K562 (cell line): Measurements from ENCODE around the gene EPHB6. TPM values are rescaled to one million over a fixed set of nuclear protein-coding genes. Genes with fewer than 3 reads are reported as not detected.

Source experiments
- ATAC-seq: fragments of 200-7000 bp; cut with Tn5 transposase; 3 replicates; pipeline ENCODE4 v1.9.1; 2020; ENCODE audit warnings: moderate library complexity
- BruUV-seq: library from RNA; stranded (reverse); fragments of 400-500 nt; replicated peaks from 2 replicates; lab custom pipeline; 2021; lab: Mats Ljungman, UMichigan
- CTCF ChIA-PET: fragments of 300-600 bp; formaldehyde crosslinking; extraction: SDS; loops from one replicate; lab custom pipeline; 2021; ENCODE audit warnings: low intra/inter-chr PET ratio; lab: Yijun Ruan, JAX
- POLR2A ChIA-PET: fragments of 300-600, 350-650 bp; sonication (Branson Sonifier 250); formaldehyde crosslinking; extraction: SDS; loops from one replicate; lab custom pipeline; 2021; ENCODE audit warnings: antibody characterized with exemption, inconsistent platforms; lab: Yijun Ruan, JAX
- DNase-seq, 4 experiments: peaks; one replicate each; pipeline versions ENCODE4 v3.0.0 to v3.0.0-alpha.2; 2011 to 2018; ENCODE audit warnings: low spot score in 3 of 4, mixed read lengths in 3 of 4; ENCODE audit errors: extremely low read depth in 1 of 4
- FAIRE-seq: peaks from 2 replicates; lab custom pipeline; 2011; peaks lifted over from hg19 to GRCh38; lab: Jason Lieb, UNC
- H2AFZ ChIP-seq: 2 replicates; pipeline ENCODE4 v1.6.0; 2011; ENCODE audit warnings: low read depth, low read length, control low read depth, inconsistent platforms
- H3K27ac ChIP-seq: fragments of 200-600 bp; 3 replicates; pipeline ENCODE4 v1.8.0; 2011; ENCODE audit warnings: low read depth, mild to moderate bottlenecking, control low read depth, inconsistent platforms, low read length, moderate library complexity, mixed read lengths; ENCODE audit errors: extremely low read depth
- H3K27me3 ChIP-seq, 2 experiments: fragments of 300-600 bp in 1 of 2; 2 replicates in 1 of 2; 3 replicates in 1 of 2; pipeline versions ENCODE4 v1.6.0 to v1.8.0; 2011; ENCODE audit warnings: inconsistent platforms in 2 of 2, low read length in 2 of 2, mild to moderate bottlenecking in 1 of 2, mixed read lengths in 1 of 2, moderate library complexity in 1 of 2; ENCODE audit not compliant: control insufficient read depth in 2 of 2, insufficient read depth in 2 of 2
- H3K36me3 ChIP-seq: fragments of 300-600 bp; 3 replicates; pipeline ENCODE4 v1.8.0; 2011; ENCODE audit warnings: mild to moderate bottlenecking, low read length, inconsistent platforms; ENCODE audit not compliant: control insufficient read depth, insufficient read depth
- H3K4me1 ChIP-seq, 2 experiments: fragments of 200-600 bp in 1 of 2; replicated peaks in 1 of 2; 2 replicates in 1 of 2; 3 replicates in 1 of 2; pipeline versions ENCODE4 v1.5.1 to v1.8.0; 2011; ENCODE audit warnings: inconsistent platforms in 2 of 2, low read length in 2 of 2, mild to moderate bottlenecking in 1 of 2, mixed read lengths in 1 of 2, moderate library complexity in 1 of 2; ENCODE audit not compliant: control insufficient read depth in 2 of 2, insufficient read depth in 2 of 2
- H3K4me2 ChIP-seq: 2 replicates; pipeline ENCODE4 v1.6.1; 2011; ENCODE audit warnings: low read length, control low read depth, inconsistent platforms, mixed read lengths; ENCODE audit not compliant: insufficient read depth
- H3K4me3 ChIP-seq: fragments of 200-600 bp; sonication (generic), shearing (Covaris generic); 2 replicates; pipeline ENCODE4 v1.5.1; 2016; ENCODE audit warnings: control low read depth, inconsistent platforms
- H3K79me2 ChIP-seq: fragments of 200-600 bp; 3 replicates; pipeline ENCODE4 v1.8.0; 2011; ENCODE audit warnings: low read length, inconsistent platforms; ENCODE audit not compliant: control insufficient read depth, insufficient read depth
- H3K9ac ChIP-seq, 2 experiments: 2 replicates each; pipeline versions ENCODE4 v1.6.0 to v1.6.1; 2011; ENCODE audit warnings: low read depth in 2 of 2, low read length in 2 of 2, control low read depth in 1 of 2, inconsistent platforms in 1 of 2, mild to moderate bottlenecking in 1 of 2, mixed read lengths in 1 of 2; ENCODE audit not compliant: insufficient read depth in 1 of 2
- H3K9me1 ChIP-seq: one replicate; pipeline ENCODE4 v1.6.0; 2011; ENCODE audit warnings: inconsistent platforms, mild to moderate bottlenecking, low read length, moderate library complexity; ENCODE audit not compliant: control insufficient read depth, insufficient read depth
- H3K9me3 ChIP-seq: replicated peaks from 2 replicates; pipeline ENCODE4 v1.5.1; 2011; ENCODE audit warnings: low read depth, low read length, inconsistent platforms; ENCODE audit not compliant: control insufficient read depth, insufficient read depth
- H4K20me1 ChIP-seq: replicated peaks from 2 replicates; pipeline ENCODE4 v1.6.1; 2011; ENCODE audit warnings: low read length, inconsistent platforms, mixed read lengths; ENCODE audit not compliant: control insufficient read depth, insufficient read depth
- EGR1 ChIP-seq: fragments of 450-650 bp; conservative IDR thresholded peaks from 2 replicates; pipeline ENCODE4 v1.6.1; 2017; ENCODE audit warnings: mild to moderate bottlenecking
- FOSL1 ChIP-seq: fragments of 200-800 bp; sonication (Bioruptor generic); conservative IDR thresholded peaks from 2 replicates; pipeline ENCODE4 v1.6.1; 2016; ENCODE audit warnings: missing genetic modification characterization, missing compliant biosample characterization
- IFI16 ChIP-seq: fragments of 250-450 bp; sonication (Bioruptor Pico); IDR thresholded peaks from 2 replicates; pipeline ENCODE4 v2.1.2; 2022; ENCODE audit warnings: mild to moderate bottlenecking, inconsistent platforms
- TAL1 ChIP-seq: fragments of 450-650 bp; IDR thresholded peaks from 2 replicates; pipeline ENCODE4 v1.6.1; 2016; ENCODE audit warnings: mild to moderate bottlenecking
- ZNF639 ChIP-seq, 2 experiments: fragments of 200-800 bp in 1 of 2; sonication (Bioruptor generic) in 1 of 2; sonication (generic) in 1 of 2; formaldehyde crosslinking in 1 of 2; IDR thresholded peaks in 1 of 2; conservative IDR thresholded peaks in 1 of 2; 2 replicates each; pipeline versions ENCODE4 v1.5.0 to v1.6.1; 2016 to 2020; ENCODE audit warnings: missing compliant biosample characterization in 1 of 2, missing genetic modification characterization in 1 of 2, missing genetic modification reagents in 1 of 2
- WGBS: fragments of 100-300 bp; shearing (Covaris generic); methylation state at CpG from one replicate; pipeline ENCODE4 v1.1.6; 2016; ENCODE audit warnings: low coverage, mixed read lengths; ENCODE audit not compliant: insufficient coverage; ENCODE audit errors: missing lambda C conversion rate; 5-methylcytosine and 5-hydroxymethylcytosine counted together
- in situ Hi-C: fragments of 300-500 bp; cut with MboI; formaldehyde crosslinking; loops from 4 replicates; pipeline ENCODE4 v1.15.0; 2018; ENCODE audit warnings: inconsistent platforms, mixed read lengths
- intact Hi-C: fragments of 100-400 bp; cut with micrococcal nuclease; formaldehyde crosslinking; loops from 2 replicates; pipeline ENCODE4 v1.14.2; 2022
- polyA plus RNA-seq, 8 experiments: library from polyadenylated mRNA; depleted of rRNA in 4 of 8; stranded (reverse) in 5 of 8; unstranded in 3 of 8; fragments of >200 nt; fragmentation: Nextera tagmentation in 2 of 8; fragmentation: Illumina TruSeq in 1 of 8; extraction: Ambion mirVana in 2 of 8; extraction: Trizol in 1 of 8; gene quantifications; 2 replicates each; pipeline versions ENCODE4 v1.2.1 to v1.2.3, GENCODE V29; 2011 to 2014; ENCODE audit warnings: inconsistent platforms in 1 of 8, missing spikeins in 1 of 8
- total RNA-seq, 7 experiments: library from RNA; depleted of rRNA in 6 of 7; stranded (reverse); fragments of >200 nt in 6 of 7; fragmentation: Illumina TruSeq in 2 of 7; extraction: Trizol in 2 of 7; gene quantifications; 2 replicates each; pipeline versions ENCODE4 v1.2.1 to v1.2.3, GENCODE V29; 2011 to 2021; ENCODE audit warnings: low replicate concordance in 1 of 7

EPHB6 gene
- total and polyA plus RNA-seq, 9 of the 15 experiments (the other 6 are each of a cell fraction or from before 2014, with no cell fraction given) = 1.4 to 123 (median 7.6) TPM

GRCh38 chr7:142859829-142860228 is 5.0 kb downstream of the EPHB6 start:
- Histone ChIP-seq H3K9me1 (no peaks in the 10 kb centered on the region), H4K20me1 (no peaks in the 10 kb centered on the region; the same call in 1 of the 2 replicates), H3K4me2 (no peak overlapping the region), H3K27ac (no peak overlapping the region), H3K4me3 (no peak overlapping the region), H3K27me3 (peaks cover 13 to 56% of the 10 kb centered on the region in 2 experiments; a peak in 4 of 5 replicates), H3K9me3 (no peaks in the 10 kb centered on the region), H3K4me1 (peaks cover 7 to 13% of the 10 kb centered on the region in 2 experiments; a peak in 4 of 5 replicates), H3K79me2 (no peaks in the 10 kb centered on the region), H3K9ac (no peak overlapping the region), H2AFZ (no peak overlapping the region), H3K36me3 (no peaks in the 10 kb centered on the region)
- intact Hi-C loops = no loop called here
- TF ChIP-seq TAL1 (no peak), IFI16 (CRISPR knock-in tag) (no peak), ZNF639 (CRISPR knock-in tag; conservative IDR thresholded peaks at IDR 0.05 in 1 of 2, IDR thresholded peaks at IDR 0.05 in 1 of 2) (no peak), EGR1 (no peak), FOSL1 (tag) (0 out of 2 replicates have a peak, but pooled peaks have one; percentile 13)
- in situ Hi-C loops = loop anchor here (5.0 kb wide), 1 partner anchor 362 kb away; the partner anchor contains the start of gene TAS2R40
- BruUV-seq = no TSS peak
- WGBS = 6% methylated on average over 5 of the region's 5 CpGs
- ChIA-PET POLR2A (interaction anchor here (0.7 to 1.3 kb wide), 3 partner anchors 18 to 1131 kb away, joined by 3 to 4 read pairs (median 3); no protein-coding TSS in a partner anchor), CTCF (no interaction called here)
- FAIRE-seq (peak; percentile 42), ATAC-seq (no peak), DNase-seq (no peak)
